Suprapubic skin (tissue), 4 donors: Measurements from ENCODE around the gene C1QTNF4.

ENCODE experiments used
- EP300 ChIP-seq: sonication (generic); formaldehyde crosslinking; IDR thresholded peaks from one replicate; pipeline ENCODE4 v1.6.1; 2017; ENCODE audit warnings: antibody characterized with exemption
- POLR2A ChIP-seq, 2 donors: fragments of 450-650 bp; IDR thresholded peaks; one replicate each; pipeline ENCODE4 v1.6.1; 2017; ENCODE audit warnings: antibody characterized with exemption in 2 of 2, mild to moderate bottlenecking in 2 of 2, moderate library complexity in 2 of 2
- POLR2AphosphoS5 ChIP-seq, 3 donors: sonication (generic); formaldehyde crosslinking; IDR thresholded peaks; one replicate each; pipeline ENCODE4 v1.6.1; 2017; ENCODE audit warnings: antibody characterized with exemption in 3 of 3
- TF ChIP-seq, protein P1 (sequence below), 2 donors: fragments of 200-600 bp in 1 of 2; fragments of 450-650 bp in 1 of 2; sonication (generic) in 1 of 2; IDR thresholded peaks; one replicate each; pipeline ENCODE4 v1.5.1; 2016 to 2019; ENCODE audit warnings: antibody characterized with exemption in 2 of 2, mild to moderate bottlenecking in 1 of 2, moderate library complexity in 1 of 2

DNA sequence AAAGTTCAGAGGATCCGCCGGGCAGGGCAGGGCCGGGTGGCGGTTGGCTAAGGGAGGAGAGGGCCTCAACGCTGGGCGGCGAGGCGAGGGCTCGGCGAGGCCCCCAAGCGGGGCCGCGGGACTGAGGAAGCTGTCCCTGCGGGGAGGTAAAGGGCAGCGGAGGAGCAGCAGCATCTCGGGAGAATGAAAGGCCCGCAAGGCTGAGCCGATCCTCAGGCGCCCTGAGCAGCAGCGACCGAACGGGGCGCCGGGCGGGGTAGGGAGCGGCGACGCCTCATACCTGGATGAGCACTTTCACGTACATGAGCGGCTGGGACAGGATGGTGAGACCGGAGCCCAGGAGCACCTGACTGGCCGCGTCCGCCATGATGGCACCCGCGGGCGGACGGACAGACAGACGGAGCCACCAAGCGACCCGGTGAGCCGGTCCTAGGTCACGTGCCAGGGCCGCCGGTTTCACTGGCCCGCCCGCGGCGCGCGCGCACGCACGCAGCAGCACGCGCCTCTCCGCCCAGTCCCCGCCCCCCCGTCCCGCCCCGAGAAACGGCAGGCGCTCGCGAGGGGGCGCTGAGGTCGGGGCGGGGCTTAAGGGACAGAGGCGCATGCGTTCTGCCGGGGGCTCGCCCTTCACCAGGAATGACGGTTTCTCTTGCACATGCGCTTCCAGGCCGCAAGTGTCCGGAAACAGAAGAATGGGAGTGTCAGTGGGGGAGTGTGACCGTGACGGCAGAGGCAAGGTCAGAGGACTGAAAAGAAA is 48.1 kb upstream of the C1QTNF4 start, which contains the start of gene MTCH2:
- TF ChIP-seq EP300 (no peak), POLR2A (IDR thresholded peaks at IDR 0.05) (peak in 1 of 2 donors; percentile 72), POLR2AphosphoS5 (IDR thresholded peaks at IDR 0.05) (peak; percentile 32 to 43 (median 39))
- TF ChIP-seq, protein P1, sequence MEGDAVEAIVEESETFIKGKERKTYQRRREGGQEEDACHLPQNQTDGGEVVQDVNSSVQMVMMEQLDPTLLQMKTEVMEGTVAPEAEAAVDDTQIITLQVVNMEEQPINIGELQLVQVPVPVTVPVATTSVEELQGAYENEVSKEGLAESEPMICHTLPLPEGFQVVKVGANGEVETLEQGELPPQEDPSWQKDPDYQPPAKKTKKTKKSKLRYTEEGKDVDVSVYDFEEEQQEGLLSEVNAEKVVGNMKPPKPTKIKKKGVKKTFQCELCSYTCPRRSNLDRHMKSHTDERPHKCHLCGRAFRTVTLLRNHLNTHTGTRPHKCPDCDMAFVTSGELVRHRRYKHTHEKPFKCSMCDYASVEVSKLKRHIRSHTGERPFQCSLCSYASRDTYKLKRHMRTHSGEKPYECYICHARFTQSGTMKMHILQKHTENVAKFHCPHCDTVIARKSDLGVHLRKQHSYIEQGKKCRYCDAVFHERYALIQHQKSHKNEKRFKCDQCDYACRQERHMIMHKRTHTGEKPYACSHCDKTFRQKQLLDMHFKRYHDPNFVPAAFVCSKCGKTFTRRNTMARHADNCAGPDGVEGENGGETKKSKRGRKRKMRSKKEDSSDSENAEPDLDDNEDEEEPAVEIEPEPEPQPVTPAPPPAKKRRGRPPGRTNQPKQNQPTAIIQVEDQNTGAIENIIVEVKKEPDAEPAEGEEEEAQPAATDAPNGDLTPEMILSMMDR (IDR thresholded peaks at IDR 0.05) = peak in 1 of 2 donors; percentile 54
